MM.1S (cell line): ENCODE measurements around the gene STARD3.

ENCODE experiments used
- CTCF ChIP-seq: fragments of 300-600 bp; sonication (generic); IDR thresholded peaks from 2 replicates; pipeline ENCODE4 v1.5.1; 2016; ENCODE audit warnings: antibody characterized with exemption, low read length, mixed read lengths
- EZH2phosphoT487 ChIP-seq: fragments of 300-600 bp; sonication (generic); IDR thresholded peaks from 2 replicates; pipeline ENCODE4 v1.6.1; 2018; ENCODE audit warnings: antibody characterized with exemption, low read length

- no peak for TF ChIP-seq CTCF
- no peak for TF ChIP-seq EZH2phosphoT487
Measured at GRCh38 chr17:39688475-39688835, 51.5 kb downstream of the STARD3 start.
